HuH-7 (cell line): Measurements from ENCODE around the gene GCAT.

ENCODE experiments used
- DNase-seq: peaks from one replicate; pipeline ENCODE4 v3.0.0; 2011; ENCODE audit warnings: low spot score

GCAT gene

DNA sequence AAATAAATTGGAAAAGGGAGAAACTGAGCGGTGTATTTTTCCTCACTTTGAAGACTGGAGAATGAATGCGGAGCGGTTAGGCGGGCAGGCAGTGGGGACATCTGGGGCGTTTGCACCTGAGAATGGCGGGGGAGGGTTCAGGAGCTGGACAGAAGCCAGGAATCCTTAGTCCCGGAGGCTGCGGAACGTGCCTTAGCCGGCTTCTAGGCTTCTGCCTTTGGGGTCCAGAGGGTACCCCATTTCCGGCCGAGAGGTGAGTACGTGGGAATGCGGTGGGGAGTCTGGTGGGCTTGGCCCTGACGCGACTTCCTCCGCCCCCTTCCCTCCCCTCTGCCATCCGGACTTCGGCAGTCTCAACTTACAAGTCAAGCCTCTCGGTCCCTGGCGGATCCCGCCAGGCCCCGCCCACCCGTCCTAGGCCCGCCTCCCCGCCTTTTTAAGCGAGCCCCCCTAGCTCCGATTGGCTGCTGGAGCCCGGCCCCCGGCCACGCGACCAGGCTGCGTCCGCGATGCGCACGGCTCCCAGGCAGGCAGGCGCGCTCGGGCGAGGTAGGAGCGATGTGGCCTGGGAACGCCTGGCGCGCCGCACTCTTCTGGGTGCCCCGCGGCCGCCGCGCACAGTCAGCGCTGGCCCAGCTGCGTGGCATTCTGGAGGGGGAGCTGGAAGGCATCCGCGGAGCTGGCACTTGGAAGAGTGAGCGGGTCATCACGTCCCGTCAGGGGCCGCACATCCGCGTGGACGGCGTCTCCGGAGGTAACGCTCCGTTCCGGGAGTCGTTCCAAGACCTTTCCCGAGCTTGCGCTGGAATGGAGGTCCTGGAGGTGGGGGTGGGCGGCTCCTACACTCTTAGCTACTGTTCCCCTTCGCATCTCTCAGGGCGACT lies at the start of gene GCAT:
Gene GCAT, plus strand, starts transcription at position 525 of the 884 bp plus-strand sequence. Its CDS starts 34 bp downstream, at position 559.
- DNase-seq = peak; percentile 98

DNA sequence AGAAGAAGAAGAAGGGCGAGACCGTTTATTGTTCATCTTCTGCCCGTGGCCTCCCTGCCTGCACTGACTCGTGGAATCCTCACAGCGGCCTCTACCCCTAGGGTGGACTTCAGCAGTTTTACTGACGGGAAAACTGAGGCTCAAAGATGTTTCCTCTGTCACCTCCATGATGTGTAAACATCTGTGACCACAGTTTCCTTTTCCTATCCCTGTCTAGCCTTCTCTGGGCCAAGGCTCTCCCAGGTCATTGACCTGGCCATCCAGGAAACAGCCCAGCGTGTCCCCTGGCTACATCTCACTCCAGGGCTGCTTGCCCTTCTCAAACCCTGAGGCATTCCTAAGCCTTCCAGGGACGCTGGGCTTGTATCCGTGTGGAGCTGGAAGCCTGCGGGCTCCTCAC lies 49.0 kb upstream of the GCAT start:
- DNase-seq = peak; percentile 83

DNA sequence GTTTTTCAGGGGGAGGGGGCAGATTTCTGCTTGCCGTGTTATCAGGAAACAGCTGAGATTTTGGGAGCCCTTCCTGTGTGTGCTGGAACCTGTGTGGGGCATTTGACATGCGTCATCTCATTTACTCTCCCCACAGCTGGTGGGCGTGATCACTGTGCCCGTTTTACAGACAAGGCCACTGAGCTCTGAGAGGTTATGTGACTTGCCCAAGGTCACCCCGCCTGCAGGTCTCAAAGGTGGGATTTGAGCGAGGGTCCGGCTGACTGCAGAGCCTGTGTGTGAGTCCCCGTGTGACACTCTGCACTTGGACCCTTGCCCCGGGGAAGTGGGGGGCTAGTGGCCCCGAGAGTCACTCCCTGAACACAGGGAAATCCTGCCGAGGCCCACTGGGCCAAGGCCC lies 48.5 kb upstream of the GCAT start:
- no peak for DNase-seq

DNA sequence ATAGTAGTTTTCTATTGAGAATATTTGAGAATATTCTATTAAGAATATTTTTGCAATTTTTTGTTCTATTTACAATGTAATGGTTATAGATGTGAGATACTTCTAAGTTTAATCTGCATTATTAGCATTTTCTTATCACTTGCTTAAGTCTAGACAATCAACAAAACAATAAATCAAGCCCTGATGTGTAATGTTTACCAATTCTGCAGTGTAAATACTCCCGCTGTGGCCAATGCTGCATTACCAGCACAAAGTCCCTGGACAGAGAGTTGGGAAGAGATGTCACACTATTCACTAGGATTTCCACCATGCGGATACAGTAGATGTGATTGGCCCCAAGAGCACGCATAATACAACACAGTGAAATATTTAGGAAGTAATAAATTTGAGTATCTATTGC lies 47.6 kb upstream of the GCAT start:
- DNase-seq = peak; percentile 97

DNA sequence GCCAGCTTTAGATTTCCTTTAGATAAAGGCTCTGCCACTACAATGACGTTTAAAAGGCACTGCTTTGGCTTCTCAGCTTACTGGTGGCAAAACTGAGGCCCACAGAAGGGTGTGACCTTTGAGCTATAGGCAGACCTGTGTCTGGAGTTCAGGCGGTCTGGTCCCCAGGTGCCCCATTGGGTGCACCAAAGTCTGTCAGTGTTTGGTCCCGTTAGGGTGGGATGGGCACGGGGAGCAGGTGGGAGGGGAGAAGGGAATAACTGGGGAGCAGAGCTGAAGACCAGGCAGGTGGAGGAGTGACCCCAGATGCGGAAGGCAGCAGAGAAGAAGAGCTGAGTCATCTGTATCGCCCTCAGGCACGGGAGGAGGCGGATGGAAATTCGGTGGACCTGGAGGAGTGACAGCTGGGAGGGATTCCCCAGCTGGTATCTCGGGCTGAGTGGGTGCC lies 45.3 kb upstream of the GCAT start:
- DNase-seq = no peak

DNA sequence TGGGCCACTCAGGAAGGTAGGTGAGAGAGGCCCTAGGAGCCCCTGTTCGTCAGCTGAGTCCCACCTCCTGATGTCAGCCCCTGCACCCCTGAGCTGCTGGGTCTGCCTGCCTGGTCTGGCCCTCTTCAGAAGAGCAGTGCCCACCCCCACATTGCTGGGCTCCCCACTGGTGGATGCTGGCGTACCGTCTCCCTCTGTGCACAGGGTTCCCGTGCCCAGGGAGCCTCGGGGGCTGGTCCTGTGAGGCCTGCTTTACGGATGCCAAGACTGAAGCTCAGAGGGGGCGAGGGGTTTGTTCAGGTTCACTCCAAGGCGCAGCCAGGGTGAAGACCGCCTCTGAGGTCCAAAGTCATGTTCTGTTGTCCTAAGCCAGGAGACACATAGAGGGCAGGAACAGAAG lies 44.7 kb upstream of the GCAT start:
- no peak for DNase-seq

DNA sequence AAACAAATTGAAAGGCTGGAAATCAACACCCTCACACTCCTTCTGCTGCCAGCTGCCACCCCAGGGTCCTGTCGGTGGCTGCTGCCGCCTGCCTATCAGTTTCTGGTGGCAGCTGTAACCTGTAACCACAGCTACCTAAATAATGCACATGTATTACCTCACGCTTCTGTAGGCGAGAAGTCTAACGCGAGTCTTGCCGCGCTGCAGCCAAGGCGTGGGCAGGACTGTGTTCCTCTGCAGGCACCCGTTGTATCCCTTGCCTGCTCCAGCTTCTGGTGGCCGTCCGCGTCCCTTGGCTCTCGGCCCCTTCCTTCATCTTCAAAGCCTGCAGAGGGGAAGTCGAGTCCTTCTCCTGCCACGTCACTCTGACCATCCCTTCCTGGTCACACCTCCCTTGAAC lies 44.1 kb upstream of the GCAT start:
- DNase-seq = no peak

DNA sequence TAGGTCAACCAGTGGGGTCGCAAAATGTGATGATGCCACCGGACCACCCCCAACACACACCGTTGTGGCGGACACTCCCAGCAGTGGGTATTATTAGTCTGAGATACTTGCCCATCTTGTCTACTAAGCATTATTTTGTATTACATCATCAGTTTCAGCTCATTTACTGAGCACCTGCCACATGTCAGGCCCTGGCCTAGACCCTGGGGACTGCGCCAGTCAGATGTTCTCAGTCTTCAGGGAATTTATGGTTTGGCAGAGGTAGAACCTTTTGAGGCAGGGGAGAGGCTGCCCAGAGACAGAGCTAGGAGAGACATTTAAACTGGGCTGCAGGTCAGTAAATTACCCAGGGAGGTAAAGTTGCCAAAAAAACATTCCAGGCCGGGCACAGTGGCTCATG lies 43.1 kb upstream of the GCAT start:
- no peak for DNase-seq

DNA sequence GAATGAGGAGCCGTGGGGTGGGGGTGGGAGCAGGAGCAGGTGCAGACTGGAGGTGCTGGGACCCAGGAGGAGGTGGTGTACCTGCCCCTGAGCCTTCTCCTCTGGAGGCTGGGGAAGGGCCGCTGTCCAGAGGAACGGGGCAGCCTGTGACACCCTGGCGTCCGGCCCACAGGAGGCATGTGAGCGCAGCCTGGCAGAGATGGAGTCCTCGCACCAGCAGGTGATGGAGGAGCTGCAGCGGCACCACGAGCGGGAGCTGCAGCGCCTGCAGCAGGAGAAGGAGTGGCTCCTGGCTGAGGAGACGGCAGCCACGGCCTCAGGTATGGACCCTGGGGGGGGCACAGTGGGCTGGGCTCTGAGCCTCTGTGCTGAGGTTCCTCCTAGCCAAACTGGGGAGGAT lies 42.2 kb upstream of the GCAT start:
- no peak for DNase-seq

DNA sequence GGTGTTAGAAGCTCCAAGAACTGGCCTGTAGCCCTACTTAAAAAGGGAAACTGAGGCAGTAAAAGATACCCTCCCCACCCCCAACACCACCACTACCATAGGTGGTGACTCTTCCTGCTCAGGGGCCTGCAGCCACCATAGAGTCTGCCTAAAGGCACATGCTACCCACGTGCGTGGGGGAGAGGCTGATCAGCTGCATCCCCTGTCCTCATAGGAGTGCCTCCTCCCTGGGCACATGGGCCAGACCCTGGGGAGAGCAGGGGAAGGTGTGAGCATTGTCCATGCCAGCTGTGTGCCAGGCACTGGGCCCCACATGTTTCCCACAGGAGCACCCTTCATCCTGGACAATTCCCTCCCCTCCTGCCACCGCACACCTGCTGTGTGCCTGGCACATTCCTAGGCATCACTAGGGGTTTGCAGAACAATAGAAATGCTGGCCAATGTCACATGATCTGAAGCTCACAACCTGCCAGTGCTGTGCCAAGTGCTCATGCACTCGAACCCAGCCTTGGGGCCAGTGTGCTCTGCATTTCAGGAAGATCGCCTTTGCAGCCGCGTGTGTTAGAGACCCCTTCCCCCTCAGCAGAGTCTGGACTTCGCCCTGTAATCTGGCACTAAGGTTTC lies 41.7 kb upstream of the GCAT start:
- no peak for DNase-seq

DNA sequence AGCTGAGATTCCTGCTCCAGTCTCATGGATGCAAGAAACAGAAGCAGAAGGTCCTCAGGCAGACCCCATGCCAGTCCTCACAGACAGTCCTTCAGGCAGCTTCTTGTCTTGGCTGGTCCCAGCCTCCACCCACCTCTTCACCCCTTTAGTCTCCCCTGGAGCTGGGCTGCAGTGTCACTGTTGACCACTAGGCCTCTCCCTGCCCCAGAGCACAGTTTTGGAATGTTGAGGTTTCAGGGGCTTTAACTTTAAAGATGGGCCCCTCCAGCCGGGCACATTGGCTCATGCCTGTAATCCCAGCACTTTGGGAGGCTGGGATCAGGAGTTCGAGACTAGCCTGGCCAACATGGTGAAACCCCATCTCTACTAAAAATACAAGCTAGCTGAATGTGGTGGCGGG lies 39.5 kb upstream of the GCAT start:
- DNase-seq = peak; percentile 80

DNA sequence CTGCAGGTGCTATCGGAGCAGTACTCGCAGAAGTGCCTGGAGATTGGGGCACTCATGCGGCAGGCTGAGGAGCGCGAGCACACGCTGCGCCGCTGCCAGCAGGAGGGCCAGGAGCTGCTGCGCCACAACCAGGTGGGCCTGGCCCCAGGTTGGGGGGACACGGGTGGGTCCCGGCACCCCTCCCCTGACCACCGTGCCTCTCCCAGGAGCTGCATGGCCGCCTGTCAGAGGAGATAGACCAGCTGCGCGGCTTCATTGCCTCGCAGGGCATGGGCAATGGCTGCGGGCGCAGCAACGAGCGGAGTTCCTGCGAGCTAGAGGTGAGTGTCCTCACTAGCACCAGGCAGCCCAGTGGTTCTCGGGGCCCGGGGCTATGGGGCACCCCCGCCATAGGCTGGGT lies 38.7 kb upstream of the GCAT start:
- DNase-seq = no peak

DNA sequence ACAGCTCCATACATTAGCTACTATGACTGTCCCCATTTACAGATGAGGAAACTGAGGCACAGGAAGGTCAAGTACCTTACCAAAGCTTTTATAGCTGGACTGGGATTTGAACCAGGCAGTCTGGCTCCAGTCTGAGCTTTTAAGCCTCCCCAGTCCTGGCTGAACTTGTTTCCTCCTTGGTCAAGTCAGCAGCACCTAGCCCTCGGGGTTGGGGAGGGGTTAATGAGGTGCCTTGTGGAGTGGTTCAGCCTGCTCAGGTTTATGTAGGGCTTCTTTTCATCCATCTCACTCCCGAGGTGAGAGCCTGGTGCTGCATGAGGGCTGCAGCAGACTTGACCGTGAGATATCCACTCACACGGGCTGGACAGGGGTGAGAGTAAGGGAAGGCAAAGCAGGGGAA lies 36.7 kb upstream of the GCAT start:
- DNase-seq = no peak

DNA sequence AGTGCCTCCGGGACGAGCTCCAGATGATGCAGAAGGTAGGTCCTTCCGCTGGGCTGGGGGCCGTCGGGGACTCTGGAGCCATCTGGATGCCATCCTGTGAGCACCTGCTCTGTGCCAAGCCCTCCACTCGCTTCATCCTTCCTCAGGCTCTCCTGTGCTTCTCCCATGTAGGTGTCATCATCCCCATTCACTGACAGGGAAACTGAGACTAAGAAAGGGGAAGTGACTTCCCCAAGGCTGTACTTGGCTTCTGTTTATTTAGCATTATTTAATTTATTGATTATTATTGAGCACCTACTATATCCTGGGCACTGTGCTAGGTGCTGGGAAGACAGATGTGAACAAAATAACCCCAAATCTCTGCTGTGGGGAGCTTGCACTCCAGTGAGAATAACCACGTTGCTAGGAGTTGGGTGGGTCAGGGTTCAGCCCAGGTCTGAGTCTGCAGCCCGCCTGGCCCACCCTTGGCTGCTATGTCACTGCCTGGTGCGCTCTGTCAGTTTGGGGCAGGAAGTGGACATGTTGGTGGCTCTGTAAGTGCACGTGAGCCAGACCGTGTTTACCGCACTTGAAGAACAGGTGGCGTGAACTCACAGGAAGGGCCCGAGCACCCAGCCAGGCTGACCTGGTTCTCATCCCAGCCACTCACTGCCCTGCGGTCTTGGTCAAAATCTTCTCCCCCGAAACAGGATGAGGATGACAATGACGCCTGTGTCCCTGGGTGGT lies 35.9 kb upstream of the GCAT start:
- DNase-seq = no peak

DNA sequence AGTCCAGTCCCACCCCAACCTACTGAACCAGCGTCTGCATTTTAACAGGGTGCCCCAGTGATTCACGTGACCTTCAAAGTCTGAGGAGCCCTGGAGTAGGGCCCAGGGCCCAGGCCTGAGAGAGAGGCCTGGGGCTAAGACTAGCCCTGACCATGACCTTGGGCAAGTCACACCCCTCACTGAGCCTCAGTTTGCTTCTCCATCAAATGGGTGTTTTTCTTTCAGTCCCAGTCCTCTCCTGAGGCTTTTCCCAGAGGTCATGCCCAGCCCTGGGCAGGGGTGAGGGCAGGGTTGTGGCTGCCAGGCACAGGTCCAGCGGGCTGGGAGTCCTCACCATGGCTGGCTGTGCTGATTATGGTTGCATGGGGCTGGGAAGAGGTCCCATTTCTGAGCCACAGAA lies 33.0 kb upstream of the GCAT start:
- no peak for DNase-seq

DNA sequence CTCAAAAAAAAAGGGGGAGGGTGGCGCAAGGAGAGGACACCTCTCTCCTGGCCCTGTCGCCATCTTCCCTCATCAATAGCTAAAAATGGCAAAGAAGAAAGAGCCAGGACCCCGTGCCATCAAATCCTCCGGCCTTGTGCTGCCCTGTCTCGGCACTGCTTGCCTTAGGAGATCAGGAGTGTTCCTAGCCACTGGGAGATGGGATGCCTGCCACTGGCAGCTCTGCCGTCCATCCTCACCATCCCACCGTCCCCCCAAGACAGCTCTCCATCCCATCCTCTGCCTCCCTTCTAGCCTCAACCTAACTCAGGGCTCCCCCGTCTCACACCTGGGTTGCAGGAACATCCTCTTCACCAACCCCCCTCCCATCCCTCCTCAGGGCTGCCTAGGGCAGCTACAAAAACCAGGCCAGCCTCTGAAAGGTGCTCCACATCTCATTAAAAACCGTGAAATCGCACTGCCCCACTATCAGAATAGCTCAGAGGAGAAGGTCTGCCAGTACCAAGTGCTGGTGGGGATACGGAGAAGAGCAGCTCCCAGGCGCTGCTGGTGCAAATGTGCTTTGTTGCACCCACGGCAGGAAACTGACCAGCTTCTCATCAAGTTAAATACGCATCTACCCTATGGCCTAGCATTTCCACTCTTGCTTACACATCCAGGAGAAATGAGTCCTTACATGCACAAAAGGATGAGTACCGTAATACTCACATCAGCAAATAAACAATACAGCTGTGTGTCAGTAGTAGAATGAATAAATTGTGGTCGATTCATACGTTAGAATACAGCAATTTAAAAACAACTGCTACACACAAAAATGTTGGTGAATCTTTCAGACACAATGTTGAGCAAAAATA lies 31.7 kb upstream of the GCAT start:
- no peak for DNase-seq

DNA sequence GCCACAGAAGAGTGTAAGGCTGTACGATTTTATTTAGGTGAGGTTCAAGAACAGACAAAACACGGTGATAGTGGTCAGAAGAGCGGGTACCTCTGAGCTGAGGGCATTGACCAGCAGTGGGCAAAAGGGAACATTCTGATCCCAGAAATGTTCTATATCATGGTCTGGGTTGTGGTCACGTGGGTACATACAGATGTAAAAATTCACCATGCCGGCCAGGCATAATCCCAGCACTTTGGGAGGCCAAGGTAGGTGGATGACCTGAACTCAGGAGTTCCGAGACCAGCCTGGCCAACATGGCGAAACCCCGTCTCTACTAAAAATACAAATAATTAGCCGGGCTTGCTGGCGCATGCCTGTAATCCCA lies 31.1 kb upstream of the GCAT start:
- no peak for DNase-seq

DNA sequence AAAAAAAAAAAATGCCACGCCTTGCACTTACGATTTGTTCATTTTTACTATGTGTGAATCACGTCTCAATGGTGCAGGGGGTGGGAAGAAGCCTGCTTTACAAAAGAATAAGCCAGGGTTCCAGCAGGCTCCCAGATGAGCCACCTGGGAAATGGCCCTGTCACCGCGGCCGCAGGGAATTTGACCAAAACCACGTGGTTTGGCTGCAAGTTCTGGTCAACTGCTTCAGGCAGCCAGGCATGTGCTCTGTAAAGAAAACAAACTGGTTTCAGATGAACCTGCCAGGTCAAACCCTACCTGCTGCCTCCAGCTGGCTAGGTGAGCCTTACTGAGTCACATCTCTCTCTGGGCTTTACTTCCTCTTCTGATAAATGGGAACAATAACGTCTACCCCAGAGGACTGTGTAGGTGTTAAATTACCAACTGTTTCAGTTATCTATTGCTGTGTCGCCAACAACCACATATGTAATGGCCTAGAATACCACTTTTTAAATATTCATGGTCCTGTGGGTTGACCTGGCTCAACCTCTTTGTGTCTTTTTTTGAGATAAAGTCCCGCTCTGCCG lies 30.5 kb upstream of the GCAT start:
- DNase-seq = no peak

DNA sequence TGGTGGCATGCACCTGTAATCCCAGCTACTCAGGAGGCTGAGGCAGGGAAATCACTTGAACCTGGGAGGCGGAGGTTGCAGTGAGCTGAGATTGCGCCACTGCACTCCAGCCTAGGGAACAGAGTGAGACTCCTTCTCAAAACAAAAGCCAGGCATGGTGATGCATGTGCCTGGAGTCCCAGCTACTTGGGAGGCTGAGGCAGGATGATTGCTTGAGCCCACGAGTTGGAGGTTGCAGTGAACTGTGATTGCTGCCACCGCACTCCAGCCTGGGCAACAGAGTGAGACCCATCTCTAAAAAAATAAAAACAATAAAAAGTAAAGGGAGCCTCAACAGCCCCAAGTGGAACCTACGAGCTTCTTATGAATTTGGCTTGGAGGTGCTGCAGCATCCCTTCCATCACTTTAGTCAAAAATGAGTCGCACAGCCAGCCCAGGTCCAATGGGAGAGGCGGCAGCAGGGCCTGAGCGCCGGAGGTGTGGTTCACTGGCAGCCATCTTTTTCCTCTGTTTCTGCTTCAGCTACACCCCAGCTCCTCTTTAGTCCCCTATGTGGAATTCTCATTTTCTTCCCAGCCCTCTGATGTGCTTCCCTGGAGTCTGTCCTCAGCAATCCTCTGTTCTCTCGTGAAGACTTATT lies 29.2 kb upstream of the GCAT start:
- DNase-seq = no peak

DNA sequence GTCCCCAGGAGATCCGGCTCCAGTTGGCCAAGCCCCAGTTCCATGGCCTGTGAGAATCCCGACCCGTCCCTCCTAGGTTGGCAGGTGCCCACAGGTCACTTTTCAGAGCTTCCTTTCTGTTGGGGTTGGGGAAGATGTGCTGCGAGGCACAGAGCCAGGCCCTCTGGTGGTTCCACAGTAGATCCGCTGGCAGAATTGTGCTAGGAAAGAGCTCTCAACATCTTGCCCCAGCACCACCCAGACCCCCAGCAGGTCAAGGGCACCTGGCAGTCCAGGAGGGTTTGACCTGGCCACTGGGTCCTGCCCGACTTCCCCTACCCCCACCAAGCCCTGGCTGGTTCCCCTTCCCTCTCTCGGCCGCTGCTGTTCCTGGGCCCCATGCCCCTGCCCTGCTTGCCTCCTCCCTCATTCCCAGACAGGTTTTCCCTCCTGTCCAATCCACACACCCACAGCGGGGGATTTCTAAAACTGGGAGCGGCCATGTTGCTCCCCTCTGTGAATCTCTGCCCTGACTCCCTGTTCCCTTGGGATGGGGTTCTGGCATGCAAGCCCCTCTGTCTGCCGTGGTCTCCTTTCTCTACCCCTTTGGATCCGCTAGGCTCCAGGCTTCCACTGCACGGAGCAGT lies 26.2 kb upstream of the GCAT start:
- no peak for DNase-seq
